Peyer's patch (tissue), 4 donors: ENCODE results near the gene CDK11B. TPM values are rescaled to one million over a fixed set of nuclear protein-coding genes. Genes with fewer than 3 reads are reported as not detected.
"Not testable (repeated sequence)": the region's sequence is repeated elsewhere in the genome, so short reads cannot be mapped to it uniquely, and the experiment has no call there.

Source experiments
- DNase-seq, 3 donors: peaks; one replicate each; pipeline ENCODE4 v3.0.0-alpha.2; 2017 to 2019
- H3K27ac ChIP-seq, 4 donors: fragments of 200-600 bp; sonication (generic); one replicate each; pipeline ENCODE4 v1.5.1; 2016 to 2019
- H3K27me3 ChIP-seq, 2 donors: fragments of 200-600 bp; sonication (generic); one replicate each; pipeline ENCODE4 v1.5.1; 2019
- H3K36me3 ChIP-seq, 3 donors: fragments of 200-600 bp; sonication (generic); one replicate each; pipeline ENCODE4 v1.5.1; 2016 to 2019
- H3K4me1 ChIP-seq, 4 donors: fragments of 200-600 bp; sonication (generic); one replicate each; pipeline ENCODE4 v1.5.1; 2016 to 2019
- H3K4me3 ChIP-seq, 4 donors: fragments of 200-600 bp; sonication (generic); 1 replicate in 3 of 4; 2 replicates in 1 of 4; pipeline ENCODE4 v1.5.1; 2016 to 2019; ENCODE audit warnings: mild to moderate bottlenecking in 1 of 4
- H3K9me3 ChIP-seq, 4 donors: fragments of 200-600 bp; sonication (generic); one replicate each; pipeline ENCODE4 v1.5.1; 2016 to 2019; ENCODE audit warnings: mild to moderate bottlenecking in 1 of 4
- POLR2A ChIP-seq, 2 donors: fragments of 450-650 bp; IDR thresholded peaks; one replicate each; pipeline ENCODE4 v1.5.1; 2017; ENCODE audit warnings: antibody characterized with exemption in 2 of 2, mild to moderate bottlenecking in 2 of 2, moderate library complexity in 2 of 2
- total RNA-seq, 4 donors: library from RNA; depleted of rRNA; stranded (reverse); fragments of >200 nt; gene quantifications; one replicate each; pipeline ENCODE4 v1.1.0, GENCODE V29; 2016
- TF ChIP-seq, protein P1 (sequence below), 6 experiments: fragments of 450-650 bp in 4 of 6; fragments of 200-600 bp in 2 of 6; sonication (generic) in 1 of 6; IDR thresholded peaks; one replicate each; pipeline ENCODE4 v1.5.1; 2017 to 2019; ENCODE audit warnings: antibody characterized with exemption in 6 of 6, mild to moderate bottlenecking in 3 of 6, moderate library complexity in 1 of 6

The CDK11B gene
- total RNA-seq, 4 donors from 2014 or later, result 25.7 to 124 (median 40.9) TPM

DNA sequence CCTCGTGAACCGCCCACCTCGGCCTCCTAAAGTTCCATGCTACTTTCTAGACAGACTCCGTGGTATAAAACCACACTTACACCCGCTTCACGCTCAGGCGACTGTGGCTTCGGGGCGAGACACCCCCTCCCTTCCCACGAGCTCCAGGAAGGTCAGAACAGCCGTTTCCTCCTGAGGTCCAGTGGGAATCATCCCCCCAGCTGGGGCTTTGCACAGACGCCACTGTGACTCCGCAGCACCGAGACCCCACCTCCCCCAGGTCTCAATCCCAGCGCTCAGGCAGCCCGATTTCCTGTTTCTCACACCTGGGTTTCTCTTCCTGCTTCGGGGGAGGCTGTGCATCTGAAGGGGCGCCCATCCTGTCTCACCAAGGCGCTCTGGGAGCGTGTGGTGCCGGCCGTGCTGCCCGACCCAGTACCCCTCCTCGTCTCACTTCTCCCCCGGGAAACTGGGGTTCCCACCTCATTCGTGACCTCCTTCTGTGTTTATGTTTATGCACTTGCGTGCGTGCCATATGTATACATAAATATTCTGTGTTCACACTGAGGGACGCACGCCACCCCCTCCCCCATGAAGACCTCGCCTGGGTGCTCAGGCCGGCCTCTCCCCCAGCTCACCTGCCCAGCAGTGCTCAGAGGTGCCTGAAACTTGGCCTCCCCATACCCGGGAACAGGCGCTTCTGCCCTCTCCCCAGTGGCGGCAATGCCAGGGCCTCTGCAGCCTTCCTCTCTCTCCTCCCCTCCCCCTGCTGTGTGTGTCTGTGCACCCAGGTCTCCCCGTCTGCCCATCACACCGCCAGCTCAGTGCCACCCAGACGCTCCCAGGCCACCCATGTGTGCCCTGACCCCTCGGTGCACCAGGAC, 19.1 kb upstream of the CDK11B start:
- peak overlapping the region; percentile 5 to 33 (median 28) for H3K4me3 ChIP-seq
- peak in 2 of 3 donors; percentile 81 to 90 for DNase-seq
- H3K27me3 ChIP-seq, result no peaks in the 10 kb centered on the region
- peak overlapping the region; percentile 75 to 95 (median 86) for H3K27ac ChIP-seq
- no peak for TF ChIP-seq POLR2A (IDR thresholded peaks at IDR 0.05)
- TF ChIP-seq, protein P1, sequence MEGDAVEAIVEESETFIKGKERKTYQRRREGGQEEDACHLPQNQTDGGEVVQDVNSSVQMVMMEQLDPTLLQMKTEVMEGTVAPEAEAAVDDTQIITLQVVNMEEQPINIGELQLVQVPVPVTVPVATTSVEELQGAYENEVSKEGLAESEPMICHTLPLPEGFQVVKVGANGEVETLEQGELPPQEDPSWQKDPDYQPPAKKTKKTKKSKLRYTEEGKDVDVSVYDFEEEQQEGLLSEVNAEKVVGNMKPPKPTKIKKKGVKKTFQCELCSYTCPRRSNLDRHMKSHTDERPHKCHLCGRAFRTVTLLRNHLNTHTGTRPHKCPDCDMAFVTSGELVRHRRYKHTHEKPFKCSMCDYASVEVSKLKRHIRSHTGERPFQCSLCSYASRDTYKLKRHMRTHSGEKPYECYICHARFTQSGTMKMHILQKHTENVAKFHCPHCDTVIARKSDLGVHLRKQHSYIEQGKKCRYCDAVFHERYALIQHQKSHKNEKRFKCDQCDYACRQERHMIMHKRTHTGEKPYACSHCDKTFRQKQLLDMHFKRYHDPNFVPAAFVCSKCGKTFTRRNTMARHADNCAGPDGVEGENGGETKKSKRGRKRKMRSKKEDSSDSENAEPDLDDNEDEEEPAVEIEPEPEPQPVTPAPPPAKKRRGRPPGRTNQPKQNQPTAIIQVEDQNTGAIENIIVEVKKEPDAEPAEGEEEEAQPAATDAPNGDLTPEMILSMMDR (IDR thresholded peaks at IDR 0.05), result no peak
- H3K9me3 ChIP-seq, result no peaks in the 10 kb centered on the region
- peaks cover 0 to 4% (median 0%) of the 10 kb centered on the region in 3 donors for H3K36me3 ChIP-seq
- H3K4me1 ChIP-seq, result peaks cover 4 to 39% (median 17%) of the 10 kb centered on the region in 4 donors

DNA sequence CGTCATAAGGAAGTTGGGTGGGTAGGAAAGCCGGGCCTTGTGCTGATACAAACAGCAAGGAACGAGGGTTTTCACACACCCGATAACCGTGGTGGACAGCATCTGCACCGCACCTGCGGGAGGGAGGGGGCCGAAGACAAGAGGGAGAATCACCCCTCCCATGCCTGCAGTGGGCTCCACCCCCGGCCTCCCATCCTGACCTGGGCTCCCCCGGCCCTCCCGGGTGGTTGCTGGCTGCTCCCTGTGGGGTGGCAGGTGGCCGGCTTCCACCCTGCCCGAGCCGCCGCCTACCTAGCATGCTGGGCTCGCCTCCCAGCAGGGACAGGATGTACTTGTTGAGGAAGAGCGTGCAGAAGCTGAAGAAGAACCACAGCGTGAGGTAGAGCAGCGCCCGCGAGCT, 17.3 kb upstream of the CDK11B start:
- H3K36me3 ChIP-seq, result peaks cover 0 to 18% (median 0%) of the 10 kb centered on the region in 3 donors
- peak in 1 of 3 donors; percentile 37 for DNase-seq
- H3K4me1 ChIP-seq, result peaks cover 4 to 34% (median 17%) of the 10 kb centered on the region in 4 donors
- peak overlapping the region in 1 of 4 donors; percentile 53 for H3K27ac ChIP-seq
- H3K9me3 ChIP-seq, H3K27me3 ChIP-seq, H3K4me3 ChIP-seq: not testable (repeated sequence)

DNA sequence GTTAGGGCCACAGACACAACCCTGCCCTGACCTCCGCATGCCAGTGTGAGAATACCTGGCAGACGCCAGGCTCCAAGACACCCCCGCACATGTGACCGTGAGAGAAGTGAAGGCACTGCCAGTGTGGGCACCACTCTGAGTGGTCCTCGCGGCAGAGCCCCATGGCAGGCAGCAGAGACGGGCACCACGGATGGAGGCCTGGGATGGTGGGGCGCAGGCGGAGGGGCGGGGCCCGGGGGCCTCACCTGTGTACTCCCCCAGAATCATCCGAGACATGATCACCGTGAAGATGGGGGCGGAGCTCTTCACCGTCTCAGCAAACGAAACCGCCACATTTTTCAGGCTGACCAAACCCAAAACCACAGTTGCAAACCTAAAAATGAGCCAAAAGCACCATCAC, 16.4 kb upstream of the CDK11B start:
- peaks cover 4 to 26% (median 17%) of the 10 kb centered on the region in 4 donors for H3K4me1 ChIP-seq
- H3K27ac ChIP-seq, result peak overlapping the region in 1 of 4 donors; percentile 59
- H3K27me3 ChIP-seq, H3K9me3 ChIP-seq, H3K4me3 ChIP-seq: not testable (repeated sequence)
- DNase-seq, result peak in 1 of 3 donors; percentile 49
- peaks cover 0 to 26% (median 0%) of the 10 kb centered on the region in 3 donors for H3K36me3 ChIP-seq

DNA sequence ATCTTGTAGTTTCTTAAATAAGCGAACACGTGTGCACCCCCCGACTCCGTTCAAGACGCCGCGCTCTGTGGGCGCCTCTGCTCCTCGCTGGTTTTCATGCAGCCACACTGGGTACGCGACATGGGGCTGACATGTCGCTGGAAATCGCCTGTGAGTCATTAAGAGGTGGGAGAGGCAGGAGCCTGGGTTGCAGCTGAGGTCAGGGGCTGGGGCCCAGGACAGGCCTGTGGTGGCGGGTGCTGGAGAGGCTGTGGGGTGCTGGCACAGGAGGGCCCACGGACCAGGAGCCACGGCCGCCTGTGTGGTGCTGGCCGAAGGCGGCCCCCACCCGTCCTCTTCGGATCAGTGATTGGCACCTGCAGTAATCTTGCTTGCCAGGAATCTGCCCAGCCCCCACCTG, 16.0 kb upstream of the CDK11B start:
- peaks cover 0 to 30% (median 0%) of the 10 kb centered on the region in 3 donors for H3K36me3 ChIP-seq
- H3K9me3 ChIP-seq, result not testable (repeated sequence)

DNA sequence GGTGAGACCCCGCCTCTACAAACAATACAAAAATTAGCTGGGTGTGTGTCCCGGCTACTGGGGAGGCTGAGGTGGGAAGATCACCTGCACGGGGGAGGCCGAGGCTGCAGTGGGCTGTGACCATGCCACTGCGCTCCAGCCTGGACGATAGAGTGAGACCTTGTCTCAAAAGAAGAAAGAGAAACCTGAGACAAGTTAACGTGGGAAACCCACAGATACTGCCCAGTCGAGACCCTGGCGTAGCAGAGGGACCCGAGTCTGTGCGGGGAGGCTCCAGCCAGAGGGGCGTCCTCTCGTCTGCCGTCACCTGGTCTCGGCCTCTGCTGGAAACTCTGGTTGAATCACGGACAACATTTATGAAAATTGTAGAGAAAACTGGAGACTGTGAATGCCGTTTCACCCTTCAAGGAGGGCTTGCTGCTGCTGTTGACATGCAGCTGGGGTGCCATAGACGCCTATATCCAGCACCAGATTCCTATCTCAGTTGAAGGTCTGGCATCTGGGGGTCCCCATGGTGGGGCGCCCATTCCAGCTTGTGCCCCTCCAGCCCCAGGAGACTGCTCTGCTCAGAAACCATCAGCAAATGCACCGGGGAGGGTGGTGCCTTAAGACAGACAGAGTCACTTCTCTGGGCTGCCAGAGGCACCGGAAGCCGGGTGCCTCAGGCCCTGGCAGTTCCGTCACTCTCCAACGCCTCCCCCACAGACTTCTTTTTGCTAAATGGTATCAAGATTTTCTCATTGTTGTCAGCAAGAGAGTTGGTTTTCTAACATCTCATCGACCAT, 13.6 kb upstream of the CDK11B start:
- no peak for TF ChIP-seq POLR2A (IDR thresholded peaks at IDR 0.05)
- TF ChIP-seq, protein P1 (IDR thresholded peaks at IDR 0.05), result no peak
- DNase-seq, result peak in 1 of 3 donors; percentile 37
- no peak overlapping the region for H3K27ac ChIP-seq
- H3K4me1 ChIP-seq, result no peaks in the 10 kb centered on the region
- no peak overlapping the region for H3K4me3 ChIP-seq
- no peaks in the 10 kb centered on the region for H3K9me3 ChIP-seq
- H3K36me3 ChIP-seq, result peaks cover 0 to 53% (median 0%) of the 10 kb centered on the region in 3 donors
- H3K27me3 ChIP-seq, result no peaks in the 10 kb centered on the region

More for the DNA sequence above, 16.0 kb upstream of the CDK11B start:
- Histone ChIP-seq H3K4me1 (peaks cover 4 to 21% (median 17%) of the 10 kb centered on the region in 4 donors), H3K27ac (peak overlapping the region in 1 of 4 donors; percentile 59)
- not testable (repeated sequence) for H3K4me3 ChIP-seq, H3K27me3 ChIP-seq
- peak in 1 of 3 donors; percentile 47 for DNase-seq

DNA sequence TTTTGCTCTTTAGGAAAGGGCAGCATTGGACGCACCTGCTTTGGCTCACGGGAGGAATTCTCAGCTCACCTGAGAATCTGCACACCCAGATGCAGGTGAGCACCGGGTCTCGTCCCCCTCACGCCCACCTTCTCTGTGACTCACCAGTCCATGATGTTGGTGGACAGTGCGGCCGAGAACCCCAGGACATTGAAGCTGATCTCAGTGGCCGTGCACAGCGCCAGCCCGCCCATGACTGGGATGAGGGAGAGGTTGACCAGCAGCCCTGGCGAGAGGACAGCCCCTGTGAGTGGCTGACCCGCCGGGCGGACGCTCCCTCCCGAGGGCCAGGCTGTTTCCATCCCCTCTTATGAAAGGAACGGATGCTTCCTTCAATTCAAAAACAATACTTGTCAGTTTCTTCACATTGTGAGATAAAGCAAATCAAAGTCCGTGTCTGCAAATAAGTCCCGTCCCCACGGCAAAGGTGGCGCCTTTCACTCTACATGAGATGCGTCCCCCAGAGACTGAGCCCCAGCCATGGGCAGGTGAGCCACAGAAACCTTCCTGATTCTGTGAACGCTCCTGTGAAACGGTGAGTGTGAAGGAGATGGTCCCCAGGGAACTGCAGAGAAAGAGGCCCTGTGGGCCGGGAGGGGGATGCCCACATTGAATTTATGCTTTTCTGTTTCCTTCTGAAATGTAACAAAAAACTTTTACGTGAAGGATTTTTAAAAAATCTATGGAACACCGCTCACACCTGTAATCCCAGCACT, 12.7 kb upstream of the CDK11B start:
- Histone ChIP-seq H3K27ac (no peak overlapping the region), H3K27me3 (no peaks in the 10 kb centered on the region), H3K36me3 (peaks cover 0 to 58% (median 0%) of the 10 kb centered on the region in 3 donors), H3K9me3 (no peaks in the 10 kb centered on the region), H3K4me1 (no peaks in the 10 kb centered on the region), H3K4me3 (no peak overlapping the region)
- DNase-seq, result peak in 1 of 3 donors; percentile 33
- TF ChIP-seq, protein P1 (IDR thresholded peaks at IDR 0.05), result no peak
- no peak for TF ChIP-seq POLR2A (IDR thresholded peaks at IDR 0.05)
